ENCODE data around the gene TNFSF11. TPM values are rescaled to one million over a fixed set of nuclear protein-coding genes. Genes with fewer than 3 reads are reported as not detected.

TNFSF11 gene
- total RNA-seq, 2 experiments from 2014 or later: 0.27 to 0.33 TPM

DNA sequence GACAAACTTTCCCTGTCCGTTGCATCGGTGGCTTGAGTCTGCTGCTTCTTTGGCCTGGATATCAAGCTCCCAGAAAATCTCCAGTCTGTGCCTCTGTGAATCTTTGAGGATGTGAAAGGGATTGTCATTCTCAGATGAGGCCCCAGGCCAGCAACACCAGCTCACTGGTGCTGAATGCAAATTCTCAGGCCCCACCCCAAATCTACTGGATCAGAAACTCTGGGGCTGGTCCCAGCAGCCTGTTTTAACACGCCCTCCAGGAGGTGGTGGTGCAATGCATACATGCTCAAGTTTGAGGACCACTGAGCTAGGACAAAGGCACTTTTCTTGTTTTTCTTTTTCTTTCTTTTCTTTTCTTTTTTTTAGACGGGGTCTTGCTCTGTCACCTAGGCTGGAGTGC lies 23.6 kb downstream of the TNFSF11 start:
- H3K9me3 Mint-ChIP-seq: no peaks in the 10 kb centered on the region
- intact Hi-C loops (cut with micrococcal nuclease): loop anchor here (5.0 kb wide), 1 partner anchor 535 kb away; no protein-coding TSS in a partner anchor
- no peak overlapping the region for H3K27ac Mint-ChIP-seq
- H3K36me3 Mint-ChIP-seq (ENCODE audit: low read depth): no peaks in the 10 kb centered on the region
- H3K4me3 Mint-ChIP-seq: no peak overlapping the region
- CTCF ChIA-PET: no interaction called here
- H3K4me1 Mint-ChIP-seq (ENCODE audit: low read depth): peaks cover 8% of the 10 kb centered on the region
- no peak for DNase-seq
- H3K27me3 Mint-ChIP-seq (ENCODE audit: low read depth): no peaks in the 10 kb centered on the region

GRCh38 chr13:42600943-42601342 lies 27.0 kb downstream of the TNFSF11 start:
- CTCF ChIA-PET: no interaction called here
- Mint-ChIP-seq H3K27ac (no peak overlapping the region), H3K9me3 (no peaks in the 10 kb centered on the region), H3K4me3 (no peak overlapping the region), H3K4me1 (ENCODE audit: low read depth) (peaks cover 8% of the 10 kb centered on the region), H3K27me3 (ENCODE audit: low read depth) (no peaks in the 10 kb centered on the region), H3K36me3 (ENCODE audit: low read depth) (no peaks in the 10 kb centered on the region)
- intact Hi-C loops (cut with micrococcal nuclease): no loop called here
- DNase-seq: no peak

DNA sequence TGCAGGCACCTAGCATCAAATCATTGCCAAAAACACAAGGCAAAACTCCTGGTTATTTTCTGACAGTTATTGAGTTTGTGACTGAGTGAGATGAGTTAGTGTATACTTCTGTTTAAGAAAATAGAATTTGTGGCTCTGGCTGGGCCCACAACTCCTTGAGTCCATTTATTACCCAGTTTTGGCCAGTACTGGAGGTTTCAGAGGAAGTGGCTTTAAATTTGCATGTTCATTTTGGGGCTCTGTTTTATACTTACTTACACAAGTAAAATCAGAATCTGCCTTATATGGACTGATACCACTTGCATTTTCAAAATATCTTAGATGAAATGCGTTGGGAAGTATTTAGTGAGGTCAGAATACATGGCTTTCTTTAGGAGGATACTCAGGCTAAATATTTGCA lies 29.0 kb downstream of the TNFSF11 start:
- Mint-ChIP-seq H3K4me1 (ENCODE audit: low read depth) (peaks cover 8% of the 10 kb centered on the region), H3K36me3 (ENCODE audit: low read depth) (no peaks in the 10 kb centered on the region), H3K9me3 (no peaks in the 10 kb centered on the region), H3K27ac (no peak overlapping the region), H3K4me3 (no peak overlapping the region), H3K27me3 (ENCODE audit: low read depth) (peaks cover 2% of the 10 kb centered on the region)
- CTCF ChIA-PET: no interaction called here
- intact Hi-C loops (cut with micrococcal nuclease): no loop called here
- DNase-seq: no peak

DNA sequence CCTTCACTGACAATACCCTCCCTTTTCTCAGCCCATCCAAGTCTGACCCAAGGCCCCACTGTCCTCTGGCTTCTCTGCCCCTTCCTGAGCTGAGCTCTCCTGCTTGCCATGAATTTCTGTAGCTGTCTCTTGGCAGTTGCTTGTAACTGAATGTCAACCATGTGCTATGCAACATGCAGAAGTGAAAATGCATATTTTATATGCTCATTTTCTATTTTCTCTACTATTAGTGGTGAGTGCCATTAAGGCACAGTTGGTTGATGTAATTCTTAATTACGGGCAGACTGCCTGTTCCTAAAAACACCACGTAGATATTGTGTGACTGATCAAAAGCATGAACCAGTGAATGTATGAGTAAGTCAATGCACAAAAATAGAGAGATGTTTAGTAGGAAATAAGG lies 29.6 kb downstream of the TNFSF11 start:
- CTCF ChIA-PET: no interaction called here
- H3K4me1 Mint-ChIP-seq (ENCODE audit: low read depth): peaks cover 8% of the 10 kb centered on the region
- no peaks in the 10 kb centered on the region for H3K9me3 Mint-ChIP-seq
- no peak for DNase-seq
- H3K27me3 Mint-ChIP-seq (ENCODE audit: low read depth): peaks cover 2% of the 10 kb centered on the region
- no peaks in the 10 kb centered on the region for H3K36me3 Mint-ChIP-seq (ENCODE audit: low read depth)
- intact Hi-C loops (cut with micrococcal nuclease): no loop called here
- no peak overlapping the region for H3K27ac Mint-ChIP-seq
- H3K4me3 Mint-ChIP-seq: no peak overlapping the region

GRCh38 chr13:42607546-42607945 lies 33.6 kb downstream of the TNFSF11 start:
- H3K27me3 Mint-ChIP-seq (ENCODE audit: low read depth): peaks cover 3% of the 10 kb centered on the region
- no peaks in the 10 kb centered on the region for H3K9me3 Mint-ChIP-seq
- no peaks in the 10 kb centered on the region for H3K36me3 Mint-ChIP-seq (ENCODE audit: low read depth)
- no peak overlapping the region for H3K4me3 Mint-ChIP-seq
- intact Hi-C loops (cut with micrococcal nuclease): no loop called here
- CTCF ChIA-PET: no interaction called here
- no peaks in the 10 kb centered on the region for H3K4me1 Mint-ChIP-seq (ENCODE audit: low read depth)
- DNase-seq: no peak
- H3K27ac Mint-ChIP-seq: no peak overlapping the region

- H3K9me3 Mint-ChIP-seq: no peaks in the 10 kb centered on the region
- H3K36me3 Mint-ChIP-seq (ENCODE audit: low read depth): no peaks in the 10 kb centered on the region
- no peaks in the 10 kb centered on the region for H3K4me1 Mint-ChIP-seq (ENCODE audit: low read depth)
- no peak for DNase-seq
- no peak overlapping the region for H3K4me3 Mint-ChIP-seq
- H3K27ac Mint-ChIP-seq: no peak overlapping the region
- H3K27me3 Mint-ChIP-seq (ENCODE audit: low read depth): peaks cover 5% of the 10 kb centered on the region
- intact Hi-C loops (cut with micrococcal nuclease): no loop called here
- CTCF ChIA-PET: interaction anchor here (0.6 to 0.8 kb wide), 3 partner anchors 16 to 371 kb away, joined by 3 to 4 read pairs (median 4); no protein-coding TSS in a partner anchor
These were observed 36.7 kb downstream of the TNFSF11 start for GRCh38 chr13:42610649-42611048.

DNA sequence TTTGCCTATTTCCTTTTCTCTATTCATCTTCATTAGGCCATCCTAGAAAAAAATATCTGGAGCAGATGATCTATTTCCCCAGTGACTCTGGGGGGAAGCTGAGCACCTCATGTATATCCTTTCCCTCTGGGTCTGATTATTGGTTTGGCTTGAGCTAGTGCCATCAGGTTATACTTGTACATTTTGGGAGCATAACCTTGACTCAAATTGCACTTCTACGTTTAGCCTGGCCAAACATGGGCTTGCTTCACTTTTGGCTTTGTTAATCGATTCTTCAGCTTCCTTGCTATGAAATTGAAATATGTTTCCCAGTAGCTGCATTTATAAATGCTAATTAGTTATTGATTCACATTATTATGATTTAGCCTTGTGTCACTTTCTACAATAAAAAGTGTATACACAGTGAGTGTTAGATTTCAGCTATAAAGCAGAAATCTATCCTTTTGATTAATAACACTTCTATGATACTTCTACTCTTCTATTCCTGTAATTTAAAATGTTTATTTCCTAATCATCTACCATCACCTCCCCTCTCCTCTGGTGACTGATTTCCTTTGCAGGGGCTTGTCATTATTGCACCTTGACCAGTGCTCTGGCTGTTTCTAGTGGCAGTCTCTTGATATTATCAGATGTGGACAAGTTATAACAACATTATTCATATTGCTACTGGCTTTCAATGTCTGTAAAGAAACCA lies 37.3 kb downstream of the TNFSF11 start:
- Mint-ChIP-seq H3K4me3 (no peak overlapping the region), H3K9me3 (no peaks in the 10 kb centered on the region), H3K4me1 (ENCODE audit: low read depth) (no peaks in the 10 kb centered on the region), H3K36me3 (ENCODE audit: low read depth) (no peaks in the 10 kb centered on the region), H3K27ac (no peak overlapping the region), H3K27me3 (ENCODE audit: low read depth) (peaks cover 5% of the 10 kb centered on the region)
- no peak for DNase-seq
- intact Hi-C loops (cut with micrococcal nuclease): no loop called here
- CTCF ChIA-PET: interaction anchor here (0.8 kb wide), 1 partner anchor 16 kb away, joined by 4 read pairs; no protein-coding TSS in a partner anchor

GRCh38 chr13:42612021-42612765 lies 38.2 kb downstream of the TNFSF11 start:
- CTCF ChIA-PET: interaction anchor here (0.7 kb wide), 1 partner anchor 363 kb away, joined by 3 read pairs; no protein-coding TSS in a partner anchor
- no peaks in the 10 kb centered on the region for H3K36me3 Mint-ChIP-seq (ENCODE audit: low read depth)
- intact Hi-C loops (cut with micrococcal nuclease): no loop called here
- no peak for DNase-seq
- peaks cover 3% of the 10 kb centered on the region for H3K27me3 Mint-ChIP-seq (ENCODE audit: low read depth)
- no peaks in the 10 kb centered on the region for H3K9me3 Mint-ChIP-seq
- no peak overlapping the region for H3K4me3 Mint-ChIP-seq
- H3K27ac Mint-ChIP-seq: no peak overlapping the region
- H3K4me1 Mint-ChIP-seq (ENCODE audit: low read depth): no peaks in the 10 kb centered on the region

DNA sequence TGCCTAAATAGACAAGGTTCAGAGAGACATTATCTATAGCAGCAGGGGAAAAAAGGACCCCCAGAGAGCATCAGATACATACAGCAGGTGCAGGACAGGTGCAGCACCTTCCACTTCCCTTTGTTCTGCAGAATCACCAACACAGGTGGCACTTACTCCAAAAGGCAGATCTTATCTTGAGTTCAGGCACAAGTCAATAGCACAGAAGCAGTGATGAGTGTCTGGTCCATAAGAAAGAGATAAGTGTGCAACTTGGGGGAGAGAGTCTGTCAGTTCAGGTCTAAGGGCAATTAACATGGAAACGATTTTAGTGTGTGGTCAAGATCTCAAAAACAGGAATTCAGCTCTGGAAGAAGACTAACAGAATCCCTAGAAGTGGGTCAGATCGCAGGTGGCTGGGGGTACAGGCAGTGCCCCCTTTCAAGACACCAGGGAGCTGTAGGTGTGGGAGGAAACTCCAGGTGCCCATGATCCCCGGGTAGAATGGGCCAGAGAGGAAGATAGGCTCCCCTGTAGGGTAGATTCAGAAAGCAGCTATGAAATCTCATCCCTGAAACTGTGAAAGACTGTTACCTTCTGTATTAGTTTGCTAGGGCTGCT lies 40.6 kb downstream of the TNFSF11 start:
- H3K27me3 Mint-ChIP-seq (ENCODE audit: low read depth): peaks cover 3% of the 10 kb centered on the region
- no peak for DNase-seq
- H3K4me1 Mint-ChIP-seq (ENCODE audit: low read depth): no peaks in the 10 kb centered on the region
- CTCF ChIA-PET: interaction anchor here (2.0 kb wide), 1 partner anchor 19 kb away, joined by 5 read pairs; no protein-coding TSS in a partner anchor
- H3K27ac Mint-ChIP-seq: no peak overlapping the region
- no peaks in the 10 kb centered on the region for H3K9me3 Mint-ChIP-seq
- H3K4me3 Mint-ChIP-seq: no peak overlapping the region
- intact Hi-C loops (cut with micrococcal nuclease): no loop called here
- H3K36me3 Mint-ChIP-seq (ENCODE audit: low read depth): no peaks in the 10 kb centered on the region

GRCh38 chr13:42615691-42616090 lies 41.7 kb downstream of the TNFSF11 start:
- CTCF ChIA-PET: interaction anchor here (2.0 kb wide), 1 partner anchor 20 kb away, joined by 5 read pairs; no protein-coding TSS in a partner anchor
- Mint-ChIP-seq H3K27me3 (ENCODE audit: low read depth) (peaks cover 3% of the 10 kb centered on the region), H3K36me3 (ENCODE audit: low read depth) (no peaks in the 10 kb centered on the region), H3K4me1 (ENCODE audit: low read depth) (no peaks in the 10 kb centered on the region), H3K4me3 (no peak overlapping the region), H3K27ac (no peak overlapping the region), H3K9me3 (no peaks in the 10 kb centered on the region)
- no peak for DNase-seq
- intact Hi-C loops (cut with micrococcal nuclease): no loop called here

DNA sequence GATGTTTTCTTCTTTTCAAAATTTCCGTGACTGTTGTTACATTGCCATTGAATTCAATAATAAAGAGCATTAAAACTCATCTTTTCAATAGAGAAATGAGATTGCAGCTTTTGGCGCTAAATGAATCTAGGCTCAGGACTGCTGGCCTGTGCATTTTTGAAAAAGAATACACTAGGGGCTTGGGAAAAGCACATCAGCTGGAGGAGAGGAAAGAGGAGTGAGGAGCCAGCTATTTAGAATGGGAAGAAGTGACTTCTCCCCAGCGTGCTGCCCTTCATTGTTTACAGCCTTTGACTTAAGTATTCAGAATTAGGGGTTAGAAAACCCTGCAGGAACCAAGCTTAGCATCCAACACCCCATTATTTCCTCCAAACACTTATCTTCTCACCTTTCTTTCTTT lies 43.3 kb downstream of the TNFSF11 start:
- H3K4me1 Mint-ChIP-seq (ENCODE audit: low read depth): no peaks in the 10 kb centered on the region
- H3K9me3 Mint-ChIP-seq: no peaks in the 10 kb centered on the region
- no peak for DNase-seq
- H3K4me3 Mint-ChIP-seq: no peak overlapping the region
- H3K27me3 Mint-ChIP-seq (ENCODE audit: low read depth): peaks cover 3% of the 10 kb centered on the region
- CTCF ChIA-PET: interaction anchor here (0.7 kb wide), 1 partner anchor 622 kb away, joined by 4 read pairs; no protein-coding TSS in a partner anchor
- intact Hi-C loops (cut with micrococcal nuclease): no loop called here
- H3K27ac Mint-ChIP-seq: no peak overlapping the region
- H3K36me3 Mint-ChIP-seq (ENCODE audit: low read depth): no peaks in the 10 kb centered on the region

DNA sequence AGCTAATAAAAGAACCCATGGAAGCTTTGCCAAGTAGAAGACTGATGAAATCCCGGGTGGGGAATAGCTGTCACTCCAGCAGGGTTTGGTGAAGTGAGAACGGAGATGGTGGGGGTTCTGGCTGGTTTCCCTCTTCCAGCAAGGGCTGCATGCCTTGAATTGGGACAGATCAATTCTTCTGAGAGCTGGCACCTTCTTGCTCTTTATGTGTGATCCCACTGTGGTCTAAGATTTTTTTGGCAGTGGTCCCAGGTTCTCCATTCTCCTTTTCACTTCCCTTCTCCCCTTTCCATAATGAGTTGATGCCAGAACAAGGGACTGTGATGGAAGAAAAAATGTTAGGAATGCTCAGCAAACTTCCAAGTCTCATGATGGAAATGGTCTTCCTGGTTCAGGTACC lies 50.0 kb downstream of the TNFSF11 start:
- Mint-ChIP-seq H3K36me3 (ENCODE audit: low read depth) (no peaks in the 10 kb centered on the region), H3K27me3 (ENCODE audit: low read depth) (peaks cover 5% of the 10 kb centered on the region), H3K9me3 (no peaks in the 10 kb centered on the region), H3K4me1 (ENCODE audit: low read depth) (no peaks in the 10 kb centered on the region), H3K27ac (no peak overlapping the region), H3K4me3 (no peak overlapping the region)
- CTCF ChIA-PET: interaction anchor here (0.9 kb wide), 1 partner anchor 293 kb away, joined by 3 read pairs; no protein-coding TSS in a partner anchor
- intact Hi-C loops (cut with micrococcal nuclease): no loop called here
- no peak for DNase-seq

All from activated naive CD4-positive, alpha-beta T cell treated with anti-CD3 and anti-CD28 coated beads for 36 hours (primary cell).